GM23338 (cell line): ENCODE data around the gene MVB12B. TPM values are rescaled to one million over a fixed set of nuclear protein-coding genes. Genes with fewer than 3 reads are reported as not detected.

Experiments used
- ATAC-seq: fragments of 200-7000 bp; cut with Tn5 transposase; 3 replicates; pipeline ENCODE4 v1.9.1; 2020
- DNase-seq: peaks from one replicate; pipeline ENCODE4 v3.0.0-alpha.2; 2015; ENCODE audit warnings: low spot score
- H2AFZ ChIP-seq: fragments of 200-600 bp; sonication (generic); 2 replicates; pipeline ENCODE4 v1.8.0; 2016; ENCODE audit warnings: antibody characterized with exemption, mild to moderate bottlenecking, moderate library complexity
- H3F3A ChIP-seq: fragments of 200-600 bp; sonication (generic); replicated peaks from 2 replicates; pipeline ENCODE4 v1.8.0; 2017; ENCODE audit warnings: antibody characterized with exemption, mixed run types, low read depth
- H3K27ac ChIP-seq: fragments of 200-600 bp; sonication (generic); 2 replicates; pipeline ENCODE4 v1.6.1; 2016; ENCODE audit warnings: low read depth
- H3K27me3 ChIP-seq: fragments of 200-600 bp; sonication (generic); 2 replicates; pipeline ENCODE4 v1.8.0; 2016; ENCODE audit warnings: mild to moderate bottlenecking, mixed run types, moderate library complexity; ENCODE audit not compliant: insufficient read depth
- H3K36me3 ChIP-seq: fragments of 200-600 bp; sonication (generic); 2 replicates; pipeline ENCODE4 v1.8.0; 2016; ENCODE audit warnings: mild to moderate bottlenecking; ENCODE audit not compliant: insufficient read depth
- H3K4me1 ChIP-seq: fragments of 200-600 bp; sonication (generic); 2 replicates; pipeline ENCODE4 v1.8.0; 2016; ENCODE audit warnings: mild to moderate bottlenecking, moderate library complexity; ENCODE audit not compliant: insufficient read depth
- H3K4me2 ChIP-seq: fragments of 200-600 bp; sonication (generic); 2 replicates; pipeline ENCODE4 v1.7.1; 2017; ENCODE audit warnings: mixed run types
- H3K4me3 ChIP-seq: fragments of 200-600 bp; sonication (generic); 2 replicates; pipeline ENCODE4 v1.6.1; 2016; ENCODE audit warnings: mixed run types
- H3K79me2 ChIP-seq: fragments of 200-600 bp; sonication (generic); replicated peaks from 2 replicates; pipeline ENCODE4 v1.8.0; 2017; ENCODE audit warnings: mild to moderate bottlenecking; ENCODE audit not compliant: insufficient read depth
- H3K9me2 ChIP-seq: fragments of 200-600 bp; sonication (generic); 2 replicates; pipeline ENCODE4 v1.8.0; 2017; ENCODE audit not compliant: insufficient read depth
- H4K20me1 ChIP-seq: fragments of 200-600 bp; sonication (generic); replicated peaks from 2 replicates; pipeline ENCODE4 v1.8.0; 2017; ENCODE audit warnings: mild to moderate bottlenecking; ENCODE audit not compliant: insufficient read depth
- H3K27ac Mint-ChIP-seq: 2 replicates; pipeline ENCODE4 v1.8.0; 2020; ENCODE audit warnings: inconsistent platforms, mild to moderate bottlenecking, moderate library complexity, mixed read lengths
- H3K27me3 Mint-ChIP-seq: 3 replicates; pipeline ENCODE4 v1.8.0; 2022; ENCODE audit warnings: low read depth, mild to moderate bottlenecking, moderate library complexity, mixed read lengths, inconsistent platforms; ENCODE audit not compliant: insufficient read depth, poor library complexity
- H3K36me3 Mint-ChIP-seq: 3 replicates; pipeline ENCODE4 v1.8.0; 2021; ENCODE audit warnings: low read depth, mild to moderate bottlenecking, inconsistent platforms, moderate library complexity, mixed read lengths
- H3K4me1 Mint-ChIP-seq: 3 replicates; pipeline ENCODE4 v1.8.0; 2020; ENCODE audit warnings: mild to moderate bottlenecking, inconsistent platforms, mixed read lengths
- H3K4me3 Mint-ChIP-seq: 3 replicates; pipeline ENCODE4 v1.8.0; 2021; ENCODE audit warnings: moderate library complexity, mild to moderate bottlenecking, inconsistent platforms, mixed read lengths
- H3K9me3 Mint-ChIP-seq: 3 replicates; pipeline ENCODE4 v1.8.0; 2020; ENCODE audit warnings: moderate library complexity, mild to moderate bottlenecking, inconsistent platforms, mixed read lengths
- CREB1 ChIP-seq: fragments of 250-450 bp; sonication (Bioruptor Pico); IDR thresholded peaks from 2 replicates; pipeline ENCODE4 v1.5.0; 2020; ENCODE audit warnings: low read depth, mild to moderate bottlenecking, moderate library complexity
- CTCF ChIP-seq, 2 experiments: fragments of 200-600 bp in 1 of 2; sonication (generic) in 1 of 2; conservative IDR thresholded peaks; 2 replicates each; pipeline versions ENCODE4 v1.5.1 to v1.6.1; 2016 to 2017; ENCODE audit warnings: antibody characterized with exemption in 2 of 2, low read depth in 2 of 2, mild to moderate bottlenecking in 2 of 2, moderate library complexity in 1 of 2
- ETS1 ChIP-seq: IDR thresholded peaks from 2 replicates; pipeline ENCODE4 v1.6.1; 2016; ENCODE audit warnings: antibody characterized with exemption
- EZH2 ChIP-seq: fragments of 200-600 bp; sonication (generic); IDR thresholded peaks from one replicate; pipeline ENCODE4 v1.8.0; 2017; ENCODE audit warnings: antibody characterized with exemption, mild to moderate bottlenecking, low read depth; ENCODE audit not compliant: unreplicated experiment
- EZH2phosphoT487 ChIP-seq: fragments of 200-600 bp; sonication (generic); IDR thresholded peaks from one replicate; pipeline ENCODE4 v1.8.1; 2018; ENCODE audit warnings: antibody characterized with exemption; ENCODE audit not compliant: unreplicated experiment
- JUNB ChIP-seq: IDR thresholded peaks from one replicate; pipeline ENCODE4 v1.6.1; 2016; ENCODE audit warnings: antibody characterized with exemption; ENCODE audit not compliant: unreplicated experiment
- NANOG ChIP-seq: IDR thresholded peaks from 2 replicates; pipeline ENCODE4 v1.6.1; 2016; ENCODE audit warnings: antibody characterized with exemption, borderline replicate concordance
- POLR2AphosphoS5 ChIP-seq: IDR thresholded peaks from 2 replicates; pipeline ENCODE4 v1.6.1; 2016; ENCODE audit warnings: antibody characterized with exemption, low read depth
- REST ChIP-seq: IDR thresholded peaks from one replicate; pipeline ENCODE4 v1.6.1; 2018; ENCODE audit warnings: antibody characterized with exemption; ENCODE audit not compliant: unreplicated experiment
- STAT1 ChIP-seq: IDR thresholded peaks from one replicate; pipeline ENCODE4 v1.6.1; 2016; ENCODE audit warnings: antibody characterized with exemption; ENCODE audit not compliant: unreplicated experiment
- ZNF114 ChIP-seq: fragments of 250-450 bp; sonication (Bioruptor Pico); IDR thresholded peaks from 2 replicates; pipeline ENCODE4 v1.5.0; 2020; ENCODE audit warnings: mild to moderate bottlenecking, moderate library complexity
- ZNF331 ChIP-seq: fragments of 250-450 bp; sonication (Bioruptor Pico); IDR thresholded peaks from 2 replicates; pipeline ENCODE4 v1.5.0; 2020; ENCODE audit warnings: low read depth, mild to moderate bottlenecking, moderate library complexity
- ZNF462 ChIP-seq: fragments of 250-450 bp; sonication (Bioruptor Pico); IDR thresholded peaks from 2 replicates; pipeline ENCODE4 v1.5.0; 2020; ENCODE audit warnings: mild to moderate bottlenecking, moderate library complexity
- polyA plus RNA-seq: library from polyadenylated mRNA; unstranded; fragments of >200 nt; fragmentation: Nextera tagmentation; extraction: Ambion mirVana; gene quantifications from 2 replicates; pipeline ENCODE4 v1.2.1, GENCODE V29; 2016
- total RNA-seq: library from RNA; depleted of rRNA; stranded (reverse); fragments of >200 nt; shearing (Covaris generic); gene quantifications from 2 replicates; pipeline ENCODE4 v1.2.3, GENCODE V29; 2014

The MVB12B gene
- total and polyA plus RNA-seq, 2 experiments from 2014 or later = 1.9 to 6.6 TPM

GRCh38 chr9:126428534-126429175 lies 102.0 kb downstream of the MVB12B start:
- Mint-ChIP-seq H3K27me3 (peaks cover 8% of the 10 kb centered on the region), H3K36me3 (no peaks in the 10 kb centered on the region), H3K9me3 (no peaks in the 10 kb centered on the region; the same call in 2 of the 3 replicates), H3K27ac (no peak overlapping the region), H3K4me1 (peaks cover 7% of the 10 kb centered on the region), H3K4me3 (no peak overlapping the region)
- Histone ChIP-seq H3K4me3 (no peak overlapping the region), H3K27me3 (no peaks in the 10 kb centered on the region), H3K36me3 (no peaks in the 10 kb centered on the region), H3K4me1 (peaks cover 3% of the 10 kb centered on the region; the same call in 1 of the 2 replicates), H4K20me1 (no peaks in the 10 kb centered on the region; the same call in 1 of the 2 replicates), H3K4me2 (no peak overlapping the region), H3K27ac (no peak overlapping the region), H3K79me2 (no peaks in the 10 kb centered on the region), H3F3A (no peaks in the 10 kb centered on the region), H3K9me2 (no peaks in the 10 kb centered on the region), H2AFZ (no peak overlapping the region)
- TF ChIP-seq NANOG = no peak
- no peak for TF ChIP-seq ZNF462 (CRISPR knock-in tag)
- no peak for TF ChIP-seq EZH2
- TF ChIP-seq POLR2AphosphoS5 = no peak
- no peak for TF ChIP-seq CTCF (conservative IDR thresholded peaks at IDR 0.05; ENCODE audit: low read depth in 2 of 2)
- TF ChIP-seq JUNB = no peak
- TF ChIP-seq EZH2phosphoT487 = no peak
- no peak for TF ChIP-seq ZNF114
- no peak for TF ChIP-seq REST
- TF ChIP-seq ETS1 = no peak
- no peak for TF ChIP-seq ZNF331 (CRISPR knock-in tag)
- no peak for TF ChIP-seq STAT1
- TF ChIP-seq CREB1 (CRISPR knock-in tag) = no peak
- DNase-seq = no peak
- no peak for ATAC-seq
